WERI-Rb-1 (cell line): Measurements from ENCODE around the gene TGM2.

ENCODE experiments used
- DNase-seq: peaks from one replicate; pipeline ENCODE4 v3.0.0-alpha.2; 2020
- H3K27ac ChIP-seq: fragments of 250-450 bp; sonication (Bioruptor Pico); 2 replicates; pipeline ENCODE4 v1.5.1; 2020; ENCODE audit warnings: mild to moderate bottlenecking, moderate library complexity
- H3K27me3 ChIP-seq: fragments of 250-450 bp; sonication (Bioruptor Pico); 2 replicates; pipeline ENCODE4 v1.5.1; 2021; ENCODE audit warnings: mild to moderate bottlenecking, low read depth, moderate library complexity; ENCODE audit not compliant: insufficient read depth, severe bottlenecking
- H3K36me3 ChIP-seq: fragments of 250-450 bp; sonication (Bioruptor Pico); 2 replicates; pipeline ENCODE4 v1.5.1; 2020; ENCODE audit warnings: mild to moderate bottlenecking, moderate library complexity
- H3K4me3 ChIP-seq: 2 replicates; pipeline ENCODE4 v1.5.1; 2011; ENCODE audit warnings: low read depth, mild to moderate bottlenecking, control low read depth, low read length
- H3K9me3 ChIP-seq: fragments of 250-450 bp; sonication (Bioruptor Pico); 2 replicates; pipeline ENCODE4 v1.5.1; 2021; ENCODE audit warnings: mild to moderate bottlenecking, moderate library complexity; ENCODE audit not compliant: severe bottlenecking
- TF ChIP-seq, protein P1 (sequence below): IDR thresholded peaks from 2 replicates; pipeline ENCODE4 v1.5.1; 2011; ENCODE audit warnings: low read depth, mild to moderate bottlenecking, control low read depth, inconsistent platforms, low read length

Gene TGM2

DNA sequence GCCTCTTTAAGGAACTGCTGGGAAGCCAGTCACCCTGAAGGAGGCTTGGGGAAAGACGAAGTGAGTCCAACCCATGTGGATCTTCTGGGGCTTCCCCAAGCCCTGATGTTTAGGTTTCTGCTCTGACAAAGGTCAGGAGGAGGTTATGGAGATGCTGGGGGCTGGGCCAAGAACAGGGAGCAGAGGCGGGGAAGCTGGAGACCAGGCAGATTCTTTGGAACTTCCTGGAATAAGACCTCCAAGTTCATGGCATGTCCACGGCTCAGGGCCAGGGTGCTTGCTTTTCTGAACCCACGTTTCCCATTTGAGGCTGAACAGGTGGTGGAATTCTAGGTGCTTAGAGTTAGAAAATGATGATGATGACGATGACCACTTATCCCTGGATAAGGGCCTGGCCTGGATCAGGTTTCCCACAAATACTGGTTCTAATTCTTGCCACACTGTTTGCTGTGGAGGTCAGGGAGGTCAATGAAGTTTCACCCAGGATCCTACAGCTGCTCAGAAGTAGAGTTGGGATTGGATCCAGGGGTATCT, 30.0 kb upstream of the TGM2 start:
- Histone ChIP-seq H3K9me3 (no peaks in the 10 kb centered on the region), H3K36me3 (no peaks in the 10 kb centered on the region), H3K27ac (no peak overlapping the region), H3K27me3 (no peaks in the 10 kb centered on the region), H3K4me3 (no peak overlapping the region)
- DNase-seq, result no peak
- TF ChIP-seq, protein P1, sequence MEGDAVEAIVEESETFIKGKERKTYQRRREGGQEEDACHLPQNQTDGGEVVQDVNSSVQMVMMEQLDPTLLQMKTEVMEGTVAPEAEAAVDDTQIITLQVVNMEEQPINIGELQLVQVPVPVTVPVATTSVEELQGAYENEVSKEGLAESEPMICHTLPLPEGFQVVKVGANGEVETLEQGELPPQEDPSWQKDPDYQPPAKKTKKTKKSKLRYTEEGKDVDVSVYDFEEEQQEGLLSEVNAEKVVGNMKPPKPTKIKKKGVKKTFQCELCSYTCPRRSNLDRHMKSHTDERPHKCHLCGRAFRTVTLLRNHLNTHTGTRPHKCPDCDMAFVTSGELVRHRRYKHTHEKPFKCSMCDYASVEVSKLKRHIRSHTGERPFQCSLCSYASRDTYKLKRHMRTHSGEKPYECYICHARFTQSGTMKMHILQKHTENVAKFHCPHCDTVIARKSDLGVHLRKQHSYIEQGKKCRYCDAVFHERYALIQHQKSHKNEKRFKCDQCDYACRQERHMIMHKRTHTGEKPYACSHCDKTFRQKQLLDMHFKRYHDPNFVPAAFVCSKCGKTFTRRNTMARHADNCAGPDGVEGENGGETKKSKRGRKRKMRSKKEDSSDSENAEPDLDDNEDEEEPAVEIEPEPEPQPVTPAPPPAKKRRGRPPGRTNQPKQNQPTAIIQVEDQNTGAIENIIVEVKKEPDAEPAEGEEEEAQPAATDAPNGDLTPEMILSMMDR, result no peak

DNA sequence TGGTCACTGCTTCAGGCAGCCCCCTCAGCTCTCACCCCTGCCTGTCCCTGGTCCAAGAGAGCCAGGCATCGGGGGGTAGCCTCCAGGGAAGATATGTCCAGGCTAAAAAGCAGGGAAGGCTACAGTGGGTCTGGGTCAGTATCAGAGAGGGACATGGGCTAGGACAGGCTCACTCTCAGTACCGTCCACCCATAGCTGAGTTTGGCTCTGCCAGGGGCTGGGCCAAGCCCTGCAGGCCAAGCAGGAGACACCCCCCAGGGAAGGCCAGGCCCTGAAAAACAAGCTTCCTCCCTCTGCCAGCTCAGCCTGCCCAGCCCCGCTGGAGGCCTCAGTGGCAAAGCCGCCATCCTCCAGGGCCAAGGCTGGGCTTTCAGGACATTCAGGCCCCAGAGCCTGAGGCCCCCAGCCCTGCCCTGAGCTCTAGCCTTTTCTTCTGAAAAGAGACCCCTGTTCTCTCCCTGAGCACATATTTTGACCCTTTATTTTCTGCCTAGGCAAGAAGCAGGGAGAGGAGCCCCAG, 28.6 kb upstream of the TGM2 start:
- no peaks in the 10 kb centered on the region for H3K27me3 ChIP-seq
- no peaks in the 10 kb centered on the region for H3K36me3 ChIP-seq
- no peak for DNase-seq
- TF ChIP-seq, protein P1, result no peak
- no peaks in the 10 kb centered on the region for H3K9me3 ChIP-seq
- no peak overlapping the region for H3K27ac ChIP-seq
- H3K4me3 ChIP-seq, result no peak overlapping the region

DNA sequence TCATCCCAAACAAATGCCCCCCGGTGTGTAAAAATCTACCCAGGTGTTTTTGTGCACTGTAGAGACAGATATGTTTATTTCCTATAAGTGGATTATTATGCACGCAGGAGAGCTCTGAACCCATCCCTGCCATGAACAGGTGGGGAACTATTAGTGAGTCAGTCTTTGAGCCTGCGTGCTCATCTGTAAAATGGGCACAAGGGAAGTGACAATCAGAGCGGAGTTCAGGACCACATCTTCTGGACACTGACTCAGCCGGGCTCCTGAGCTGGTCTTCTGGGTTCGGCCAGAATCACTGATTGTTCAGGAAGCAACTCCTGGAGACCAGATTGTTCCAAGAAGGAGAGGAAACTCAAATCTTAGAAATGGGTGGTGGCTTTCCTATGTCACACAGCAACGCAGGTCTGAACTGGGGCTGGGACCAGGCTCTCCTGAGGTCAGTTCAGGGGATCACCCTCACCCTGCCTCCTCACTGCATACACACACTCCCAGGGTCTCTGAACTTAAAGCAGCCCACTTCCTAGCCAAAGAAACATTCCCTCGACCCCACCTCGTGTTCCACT, 27.3 kb upstream of the TGM2 start:
- H3K36me3 ChIP-seq, result no peaks in the 10 kb centered on the region
- no peak overlapping the region for H3K27ac ChIP-seq
- no peaks in the 10 kb centered on the region for H3K9me3 ChIP-seq
- H3K27me3 ChIP-seq, result no peaks in the 10 kb centered on the region
- no peak overlapping the region for H3K4me3 ChIP-seq
- TF ChIP-seq, protein P1, result no peak
- DNase-seq, result no peak

DNA sequence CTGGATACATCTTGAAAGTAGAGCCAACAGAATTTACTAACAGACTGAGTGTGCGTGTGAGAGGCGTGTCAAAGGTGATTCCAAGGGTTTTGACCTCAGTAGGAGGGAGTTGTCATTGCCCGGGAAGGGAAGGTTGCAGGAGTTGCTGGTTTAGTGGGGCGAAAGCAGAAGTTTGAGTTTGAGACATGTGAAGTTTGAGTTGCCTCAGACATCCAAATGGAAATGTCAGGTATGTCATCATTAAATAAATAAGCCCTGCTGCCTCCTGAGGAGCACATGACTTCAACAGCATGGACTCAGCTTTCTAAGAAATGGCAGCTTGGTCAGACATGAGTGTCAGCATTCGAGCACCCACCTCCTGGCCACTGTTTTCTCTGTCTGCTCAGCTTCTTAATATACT, 26.6 kb upstream of the TGM2 start:
- TF ChIP-seq, protein P1, result no peak
- Histone ChIP-seq H3K4me3 (no peak overlapping the region), H3K9me3 (no peaks in the 10 kb centered on the region), H3K27ac (no peak overlapping the region), H3K27me3 (no peaks in the 10 kb centered on the region), H3K36me3 (no peaks in the 10 kb centered on the region)
- no peak for DNase-seq

DNA sequence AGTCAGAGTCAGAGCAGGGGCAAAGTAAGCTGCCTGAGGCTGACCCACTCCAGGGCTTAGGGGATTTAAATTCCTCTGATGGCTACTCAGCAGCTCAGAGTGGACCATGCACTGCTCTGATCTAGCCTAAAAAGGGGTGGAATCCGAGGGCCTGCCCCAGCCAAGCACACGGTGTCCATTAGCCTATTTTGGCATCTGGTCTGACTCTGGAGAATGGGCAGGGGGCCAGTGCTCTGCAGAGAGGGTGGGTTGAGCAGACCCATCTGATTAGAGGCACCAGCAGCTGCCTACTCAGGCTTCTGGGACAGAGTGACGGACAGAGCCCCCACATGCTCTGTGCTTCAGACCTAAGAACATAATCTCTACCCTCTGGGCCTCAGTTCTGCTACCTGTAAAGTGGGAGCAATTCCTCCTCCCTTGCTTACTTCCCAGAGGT, 25.9 kb upstream of the TGM2 start:
- H3K27ac ChIP-seq, result no peak overlapping the region
- TF ChIP-seq, protein P1, result no peak
- H3K36me3 ChIP-seq, result no peaks in the 10 kb centered on the region
- peak; percentile 33 for DNase-seq
- no peaks in the 10 kb centered on the region for H3K9me3 ChIP-seq
- H3K4me3 ChIP-seq, result no peak overlapping the region
- H3K27me3 ChIP-seq, result no peaks in the 10 kb centered on the region

DNA sequence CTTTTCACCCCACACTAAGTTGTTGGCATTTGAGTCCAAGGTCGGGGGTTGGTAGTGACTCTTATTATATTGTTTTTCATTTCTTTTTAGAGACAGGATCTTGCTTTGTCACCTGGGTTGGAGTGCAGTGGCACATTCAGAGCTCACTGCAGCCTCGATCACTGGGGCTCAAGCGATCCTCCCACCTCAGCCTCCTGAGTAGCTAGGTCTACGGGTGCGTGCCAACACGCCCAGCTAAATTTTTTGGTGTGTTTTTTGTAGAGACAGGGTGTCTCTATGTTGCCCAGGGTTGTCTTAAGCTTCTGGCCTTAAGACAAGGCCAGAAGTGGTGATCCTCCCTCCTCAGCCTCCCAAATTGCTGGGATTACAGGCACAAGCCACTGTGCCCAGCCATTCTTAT, 25.1 kb upstream of the TGM2 start:
- Histone ChIP-seq H3K4me3 (no peak overlapping the region), H3K27me3 (no peaks in the 10 kb centered on the region), H3K9me3 (no peaks in the 10 kb centered on the region), H3K27ac (no peak overlapping the region), H3K36me3 (no peaks in the 10 kb centered on the region)
- TF ChIP-seq, protein P1, result no peak
- DNase-seq, result no peak
